Esophagus squamous epithelium (tissue), 4 donors: ENCODE results near the gene LHFPL4.

Experiments
- POLR2A ChIP-seq, 4 donors: fragments of 450-650 bp; IDR thresholded peaks; one replicate each; pipeline ENCODE4 v1.6.1; 2017; ENCODE audit warnings: antibody characterized with exemption in 4 of 4, mild to moderate bottlenecking in 4 of 4, moderate library complexity in 3 of 4
- TF ChIP-seq, protein P1 (sequence below), 6 experiments: fragments of 450-650 bp in 4 of 6; fragments of 200-600 bp in 2 of 6; sonication (generic) in 2 of 6; IDR thresholded peaks; one replicate each; pipeline ENCODE4 v1.5.1; 2016 to 2019; ENCODE audit warnings: antibody characterized with exemption in 6 of 6, mild to moderate bottlenecking in 4 of 6, moderate library complexity in 4 of 6

DNA sequence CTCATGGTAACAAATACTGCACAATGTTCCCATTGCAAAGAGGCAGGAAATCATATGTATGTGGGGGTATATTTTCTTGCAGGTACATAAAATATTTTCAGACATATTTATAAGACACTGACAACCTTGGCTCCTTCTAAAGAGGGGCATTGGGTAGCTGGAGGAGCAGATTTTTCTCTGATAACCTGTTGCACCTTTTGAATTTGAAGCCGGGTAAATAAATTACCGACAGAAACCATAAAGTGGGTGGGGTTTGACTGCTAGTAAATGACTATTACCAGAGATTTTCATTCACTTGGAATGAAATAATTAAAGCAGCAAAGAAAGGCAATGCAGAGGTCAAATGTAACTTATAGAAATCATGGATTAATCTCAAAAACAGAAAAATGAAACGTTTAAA lies 19.2 kb downstream of the LHFPL4 start:
- TF ChIP-seq, protein P1, sequence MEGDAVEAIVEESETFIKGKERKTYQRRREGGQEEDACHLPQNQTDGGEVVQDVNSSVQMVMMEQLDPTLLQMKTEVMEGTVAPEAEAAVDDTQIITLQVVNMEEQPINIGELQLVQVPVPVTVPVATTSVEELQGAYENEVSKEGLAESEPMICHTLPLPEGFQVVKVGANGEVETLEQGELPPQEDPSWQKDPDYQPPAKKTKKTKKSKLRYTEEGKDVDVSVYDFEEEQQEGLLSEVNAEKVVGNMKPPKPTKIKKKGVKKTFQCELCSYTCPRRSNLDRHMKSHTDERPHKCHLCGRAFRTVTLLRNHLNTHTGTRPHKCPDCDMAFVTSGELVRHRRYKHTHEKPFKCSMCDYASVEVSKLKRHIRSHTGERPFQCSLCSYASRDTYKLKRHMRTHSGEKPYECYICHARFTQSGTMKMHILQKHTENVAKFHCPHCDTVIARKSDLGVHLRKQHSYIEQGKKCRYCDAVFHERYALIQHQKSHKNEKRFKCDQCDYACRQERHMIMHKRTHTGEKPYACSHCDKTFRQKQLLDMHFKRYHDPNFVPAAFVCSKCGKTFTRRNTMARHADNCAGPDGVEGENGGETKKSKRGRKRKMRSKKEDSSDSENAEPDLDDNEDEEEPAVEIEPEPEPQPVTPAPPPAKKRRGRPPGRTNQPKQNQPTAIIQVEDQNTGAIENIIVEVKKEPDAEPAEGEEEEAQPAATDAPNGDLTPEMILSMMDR (IDR thresholded peaks at IDR 0.05) = no peak
- TF ChIP-seq POLR2A (IDR thresholded peaks at IDR 0.05) = no peak
